GM12872 (cell line): ENCODE results near the gene F7.

Experiments used
- TF ChIP-seq, protein P1 (sequence below): IDR thresholded peaks from 3 replicates; pipeline ENCODE4 v1.5.1; 2011; ENCODE audit warnings: low read depth, mild to moderate bottlenecking, low read length, moderate library complexity; ENCODE audit not compliant: insufficient read depth

F7 gene

DNA sequence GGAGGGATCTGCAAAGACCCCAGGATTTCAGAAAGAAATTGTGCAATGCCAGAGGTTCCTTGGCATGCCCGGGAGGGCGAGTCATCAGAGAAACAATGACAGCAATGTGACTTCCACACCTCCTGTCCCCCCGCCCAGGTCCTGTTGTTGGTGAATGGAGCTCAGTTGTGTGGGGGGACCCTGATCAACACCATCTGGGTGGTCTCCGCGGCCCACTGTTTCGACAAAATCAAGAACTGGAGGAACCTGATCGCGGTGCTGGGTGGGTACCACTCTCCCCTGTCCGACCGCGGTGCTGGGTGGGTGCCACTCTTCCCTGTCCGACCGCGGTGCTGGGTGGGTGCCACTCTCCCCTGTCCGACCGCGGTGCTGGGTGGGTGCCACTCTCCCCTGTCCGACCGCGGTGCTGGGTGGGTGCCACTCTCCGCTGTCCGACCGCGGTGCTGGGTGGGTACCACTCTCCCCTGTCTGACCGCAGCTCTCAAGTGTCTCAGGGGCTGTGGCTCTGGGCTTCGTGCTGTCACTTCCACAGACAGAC is 11.8 kb downstream of the F7 start:
- TF ChIP-seq, protein P1, sequence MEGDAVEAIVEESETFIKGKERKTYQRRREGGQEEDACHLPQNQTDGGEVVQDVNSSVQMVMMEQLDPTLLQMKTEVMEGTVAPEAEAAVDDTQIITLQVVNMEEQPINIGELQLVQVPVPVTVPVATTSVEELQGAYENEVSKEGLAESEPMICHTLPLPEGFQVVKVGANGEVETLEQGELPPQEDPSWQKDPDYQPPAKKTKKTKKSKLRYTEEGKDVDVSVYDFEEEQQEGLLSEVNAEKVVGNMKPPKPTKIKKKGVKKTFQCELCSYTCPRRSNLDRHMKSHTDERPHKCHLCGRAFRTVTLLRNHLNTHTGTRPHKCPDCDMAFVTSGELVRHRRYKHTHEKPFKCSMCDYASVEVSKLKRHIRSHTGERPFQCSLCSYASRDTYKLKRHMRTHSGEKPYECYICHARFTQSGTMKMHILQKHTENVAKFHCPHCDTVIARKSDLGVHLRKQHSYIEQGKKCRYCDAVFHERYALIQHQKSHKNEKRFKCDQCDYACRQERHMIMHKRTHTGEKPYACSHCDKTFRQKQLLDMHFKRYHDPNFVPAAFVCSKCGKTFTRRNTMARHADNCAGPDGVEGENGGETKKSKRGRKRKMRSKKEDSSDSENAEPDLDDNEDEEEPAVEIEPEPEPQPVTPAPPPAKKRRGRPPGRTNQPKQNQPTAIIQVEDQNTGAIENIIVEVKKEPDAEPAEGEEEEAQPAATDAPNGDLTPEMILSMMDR: no peak

DNA sequence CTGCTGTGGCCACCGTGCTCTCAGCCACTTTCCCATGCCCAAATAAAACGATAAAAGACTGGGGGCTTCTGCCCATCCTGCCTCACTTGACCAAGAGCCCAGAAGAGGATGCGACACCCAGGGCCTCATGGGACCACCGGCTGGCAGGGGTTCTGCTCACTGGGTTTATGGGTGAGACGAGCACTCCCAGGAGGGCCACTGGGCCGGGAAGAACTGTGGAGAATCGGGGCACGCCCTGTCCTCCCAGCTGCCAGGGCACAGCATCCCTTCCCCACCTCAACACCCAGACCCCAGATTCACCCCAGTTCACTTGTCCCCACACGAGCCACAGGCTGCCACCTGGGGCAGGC is 12.3 kb downstream of the F7 start:
- TF ChIP-seq, protein P1: no peak

DNA sequence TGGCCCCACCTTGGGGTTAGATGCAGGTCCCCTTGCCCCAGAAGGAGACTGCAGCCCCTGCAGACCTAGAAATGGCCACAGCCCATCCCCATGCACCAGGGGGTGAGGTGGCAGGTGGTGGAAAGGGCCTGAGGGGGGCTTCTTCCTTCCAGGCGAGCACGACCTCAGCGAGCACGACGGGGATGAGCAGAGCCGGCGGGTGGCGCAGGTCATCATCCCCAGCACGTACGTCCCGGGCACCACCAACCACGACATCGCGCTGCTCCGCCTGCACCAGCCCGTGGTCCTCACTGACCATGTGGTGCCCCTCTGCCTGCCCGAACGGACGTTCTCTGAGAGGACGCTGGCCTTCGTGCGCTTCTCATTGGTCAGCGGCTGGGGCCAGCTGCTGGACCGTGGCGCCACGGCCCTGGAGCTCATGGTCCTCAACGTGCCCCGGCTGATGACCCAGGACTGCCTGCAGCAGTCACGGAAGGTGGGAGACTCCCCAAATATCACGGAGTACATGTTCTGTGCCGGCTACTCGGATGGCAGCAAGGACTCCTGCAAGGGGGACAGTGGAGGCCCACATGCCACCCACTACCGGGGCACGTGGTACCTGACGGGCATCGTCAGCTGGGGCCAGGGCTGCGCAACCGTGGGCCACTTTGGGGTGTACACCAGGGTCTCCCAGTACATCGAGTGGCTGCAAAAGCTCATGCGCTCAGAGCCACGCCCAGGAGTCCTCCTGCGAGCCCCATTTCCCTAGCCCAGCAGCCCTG is 12.8 kb downstream of the F7 start:
- TF ChIP-seq, protein P1: no peak

DNA sequence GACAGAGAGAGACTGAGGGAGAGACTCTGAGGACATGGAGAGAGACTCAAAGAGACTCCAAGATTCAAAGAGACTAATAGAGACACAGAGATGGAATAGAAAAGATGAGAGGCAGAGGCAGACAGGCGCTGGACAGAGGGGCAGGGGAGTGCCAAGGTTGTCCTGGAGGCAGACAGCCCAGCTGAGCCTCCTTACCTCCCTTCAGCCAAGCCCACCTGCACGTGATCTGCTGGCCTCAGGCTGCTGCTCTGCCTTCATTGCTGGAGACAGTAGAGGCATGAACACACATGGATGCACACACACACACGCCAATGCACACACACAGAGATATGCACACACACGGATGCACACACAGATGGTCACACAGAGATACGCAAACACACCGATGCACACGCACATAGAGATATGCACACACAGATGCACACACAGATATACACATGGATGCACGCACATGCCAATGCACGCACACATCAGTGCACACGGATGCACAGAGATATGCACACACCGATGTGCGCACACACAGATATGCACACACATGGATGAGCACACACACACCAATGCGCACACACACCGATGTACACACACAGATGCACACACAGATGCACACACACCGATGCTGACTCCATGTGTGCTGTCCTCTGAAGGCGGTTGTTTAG is 13.7 kb downstream of the F7 start:
- TF ChIP-seq, protein P1: no peak

DNA sequence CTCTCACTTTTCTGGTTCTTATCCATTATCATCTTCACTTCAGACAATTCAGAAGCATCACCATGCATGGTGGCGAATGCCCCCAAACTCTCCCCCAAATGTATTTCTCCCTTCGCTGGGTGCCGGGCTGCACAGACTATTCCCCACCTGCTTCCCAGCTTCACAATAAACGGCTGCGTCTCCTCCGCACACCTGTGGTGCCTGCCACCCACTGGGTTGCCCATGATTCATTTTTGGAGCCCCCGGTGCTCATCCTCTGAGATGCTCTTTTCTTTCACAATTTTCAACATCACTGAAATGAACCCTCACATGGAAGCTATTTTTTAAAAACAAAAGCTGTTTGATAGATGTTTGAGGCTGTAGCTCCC is 14.2 kb downstream of the F7 start:
- TF ChIP-seq, protein P1: no peak

DNA sequence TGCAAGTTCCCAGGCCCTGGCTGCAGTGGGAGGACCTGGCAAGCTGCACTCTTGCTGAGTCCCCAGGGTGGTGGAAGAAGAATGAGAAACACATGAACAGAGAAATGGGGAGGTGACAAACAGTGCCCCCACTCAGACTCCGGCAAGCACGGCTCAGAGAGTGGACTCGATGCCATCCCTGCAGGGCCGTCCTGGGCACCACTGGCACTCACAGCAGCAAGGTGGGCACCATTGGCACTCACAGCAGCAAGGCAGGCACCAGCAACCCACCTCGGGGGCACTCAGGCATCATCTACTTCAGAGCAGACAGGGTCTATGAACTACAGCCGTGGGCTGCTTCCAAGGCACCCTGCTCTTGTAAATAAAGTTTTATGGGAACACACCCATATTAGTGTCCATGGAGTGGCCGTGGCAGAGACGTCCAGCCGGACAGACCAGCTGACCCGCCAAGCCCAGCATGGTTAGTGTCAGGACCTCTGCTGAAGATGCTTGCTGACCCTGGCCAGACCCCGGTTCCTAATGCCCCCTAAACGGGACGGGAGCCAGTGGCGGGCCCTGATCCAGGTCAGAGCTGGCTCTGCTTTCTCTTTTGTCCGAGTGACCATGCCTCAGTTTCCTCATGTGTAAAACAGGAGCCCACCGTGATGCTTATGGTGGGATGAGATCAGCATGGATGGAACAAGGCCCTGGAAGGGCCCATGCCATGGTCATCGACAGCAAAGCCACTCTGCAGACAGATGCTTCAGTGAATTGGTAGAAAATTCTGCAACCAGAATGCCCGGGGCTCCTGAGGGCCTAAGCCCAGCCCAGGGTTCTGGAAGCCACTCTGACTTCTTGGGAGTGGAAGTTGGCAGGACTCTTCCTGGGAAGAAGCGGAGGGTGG is 14.9 kb downstream of the F7 start:
- TF ChIP-seq, protein P1: no peak
